Upper lobe of right lung (tissue), 1 donor: ENCODE data around the gene CAPN11. TPM values are rescaled to one million over a fixed set of nuclear protein-coding genes. Genes with fewer than 3 reads are reported as not detected.

Experiments used
- ATAC-seq: fragments of 200-7000 bp; cut with Tn5 transposase; one replicate; pipeline ENCODE4 v1.9.1; 2020; ENCODE audit warnings: mild to moderate bottlenecking, moderate library complexity
- DNase-seq: peaks from one replicate; pipeline ENCODE4 v3.0.0-alpha.2; 2020
- H3K27ac ChIP-seq: fragments of 200-600 bp; one replicate; pipeline ENCODE4 v1.8.0; 2022
- H3K27me3 ChIP-seq: fragments of 200-600 bp; one replicate; pipeline ENCODE4 v1.8.0; 2022; ENCODE audit warnings: mild to moderate bottlenecking
- H3K36me3 ChIP-seq: fragments of 200-600 bp; one replicate; pipeline ENCODE4 v1.8.0; 2022
- H3K4me1 ChIP-seq: fragments of 200-600 bp; one replicate; pipeline ENCODE4 v1.8.0; 2022
- H3K4me3 ChIP-seq: fragments of 200-600 bp; one replicate; pipeline ENCODE4 v1.8.0; 2022; ENCODE audit warnings: mild to moderate bottlenecking
- H3K9me3 ChIP-seq: fragments of 200-600 bp; one replicate; pipeline ENCODE4 v1.8.0; 2022
- intact Hi-C: fragments of 100-400 bp; cut with DNase I; formaldehyde crosslinking; loops from one replicate; pipeline ENCODE4 v1.11.0; 2022
- total RNA-seq: library from RNA; stranded (reverse); fragmentation: NEBNext Ultra II Directional; extraction: Animal tissue kit (Norgen Biotek cat#: 25700); gene quantifications from one replicate; pipeline ENCODE4 v1.2.1, GENCODE V29; 2021
- TF ChIP-seq, protein P1 (sequence below): fragments of 200-600 bp; IDR thresholded peaks from one replicate; pipeline ENCODE4 v1.8.0; 2022; ENCODE audit warnings: antibody characterized with exemption
- donor health status: DM: no; HTN: yes; CAD: no; lungs with severe emphysema.

Gene CAPN11
- total RNA-seq, 1 donor from 2014 or later, result 1.6 TPM

GRCh38 chr6:44201200-44201599 is 42.6 kb downstream of the CAPN11 start:
- Histone ChIP-seq H3K4me3 (no peak overlapping the region), H3K27me3 (no peaks in the 10 kb centered on the region), H3K4me1 (no peaks in the 10 kb centered on the region), H3K36me3 (no peaks in the 10 kb centered on the region), H3K9me3 (no peaks in the 10 kb centered on the region), H3K27ac (no peak overlapping the region)
- intact Hi-C loops, result no loop called here
- no peak for DNase-seq
- peak; percentile 24 for ATAC-seq
- TF ChIP-seq, protein P1, sequence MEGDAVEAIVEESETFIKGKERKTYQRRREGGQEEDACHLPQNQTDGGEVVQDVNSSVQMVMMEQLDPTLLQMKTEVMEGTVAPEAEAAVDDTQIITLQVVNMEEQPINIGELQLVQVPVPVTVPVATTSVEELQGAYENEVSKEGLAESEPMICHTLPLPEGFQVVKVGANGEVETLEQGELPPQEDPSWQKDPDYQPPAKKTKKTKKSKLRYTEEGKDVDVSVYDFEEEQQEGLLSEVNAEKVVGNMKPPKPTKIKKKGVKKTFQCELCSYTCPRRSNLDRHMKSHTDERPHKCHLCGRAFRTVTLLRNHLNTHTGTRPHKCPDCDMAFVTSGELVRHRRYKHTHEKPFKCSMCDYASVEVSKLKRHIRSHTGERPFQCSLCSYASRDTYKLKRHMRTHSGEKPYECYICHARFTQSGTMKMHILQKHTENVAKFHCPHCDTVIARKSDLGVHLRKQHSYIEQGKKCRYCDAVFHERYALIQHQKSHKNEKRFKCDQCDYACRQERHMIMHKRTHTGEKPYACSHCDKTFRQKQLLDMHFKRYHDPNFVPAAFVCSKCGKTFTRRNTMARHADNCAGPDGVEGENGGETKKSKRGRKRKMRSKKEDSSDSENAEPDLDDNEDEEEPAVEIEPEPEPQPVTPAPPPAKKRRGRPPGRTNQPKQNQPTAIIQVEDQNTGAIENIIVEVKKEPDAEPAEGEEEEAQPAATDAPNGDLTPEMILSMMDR, result no peak

- no peaks in the 10 kb centered on the region for H3K27me3 ChIP-seq
- DNase-seq (no peak), ATAC-seq (no peak)
- H3K27ac ChIP-seq, result no peak overlapping the region
- H3K9me3 ChIP-seq, result no peaks in the 10 kb centered on the region
- TF ChIP-seq, protein P1, result no peak
- no peaks in the 10 kb centered on the region for H3K4me1 ChIP-seq
- no peaks in the 10 kb centered on the region for H3K36me3 ChIP-seq
- intact Hi-C loops, result no loop called here
- no peak overlapping the region for H3K4me3 ChIP-seq
These were observed 43.2 kb downstream of the CAPN11 start for GRCh38 chr6:44201638-44202303.

DNA sequence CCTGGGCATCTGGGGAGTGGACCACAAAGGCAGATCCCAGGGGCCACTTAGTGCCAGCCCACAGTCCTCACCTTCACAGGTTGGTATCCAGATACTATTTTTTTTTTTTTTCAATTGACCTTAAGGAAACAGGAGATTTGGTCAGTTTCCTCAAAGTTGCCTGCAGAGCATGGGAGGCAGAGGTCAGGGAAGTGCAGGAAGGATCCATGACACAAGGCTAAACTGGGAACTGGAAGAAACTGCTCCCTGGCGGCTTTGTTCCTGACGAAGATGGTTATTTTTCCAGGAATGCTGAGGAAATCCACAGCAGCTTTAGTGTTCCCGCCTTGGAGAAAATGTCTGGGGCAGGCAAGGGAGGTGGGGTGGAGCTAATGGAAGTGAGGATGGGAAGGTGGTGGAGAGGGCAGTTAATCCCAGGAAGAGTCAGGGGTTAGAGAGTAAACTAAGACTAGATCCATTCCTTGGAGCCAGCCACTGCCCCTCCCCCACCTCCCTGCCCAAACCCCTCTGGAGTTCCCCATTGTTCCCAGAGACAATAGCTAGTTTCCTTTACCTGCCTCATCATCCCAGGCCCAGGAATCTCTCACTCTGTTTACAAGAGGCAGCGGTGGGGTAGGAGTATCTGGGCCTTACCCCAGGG is 43.8 kb downstream of the CAPN11 start:
- DNase-seq (no peak), ATAC-seq (no peak)
- TF ChIP-seq, protein P1, result no peak
- H3K4me1 ChIP-seq, result no peaks in the 10 kb centered on the region
- intact Hi-C loops, result no loop called here
- no peaks in the 10 kb centered on the region for H3K9me3 ChIP-seq
- H3K36me3 ChIP-seq, result no peaks in the 10 kb centered on the region
- no peak overlapping the region for H3K4me3 ChIP-seq
- H3K27me3 ChIP-seq, result no peaks in the 10 kb centered on the region
- H3K27ac ChIP-seq, result no peak overlapping the region

- Histone ChIP-seq H3K4me3 (no peak overlapping the region), H3K4me1 (no peaks in the 10 kb centered on the region), H3K9me3 (no peaks in the 10 kb centered on the region), H3K27ac (no peak overlapping the region), H3K27me3 (no peaks in the 10 kb centered on the region), H3K36me3 (no peaks in the 10 kb centered on the region)
- peak; percentile 15 for ATAC-seq
- TF ChIP-seq, protein P1, result no peak
- no peak for DNase-seq
- intact Hi-C loops, result no loop called here
These were observed 44.5 kb downstream of the CAPN11 start for GRCh38 chr6:44202972-44203750.

- Histone ChIP-seq H3K27ac (no peak overlapping the region), H3K4me3 (no peak overlapping the region), H3K36me3 (no peaks in the 10 kb centered on the region), H3K4me1 (no peaks in the 10 kb centered on the region), H3K27me3 (no peaks in the 10 kb centered on the region), H3K9me3 (no peaks in the 10 kb centered on the region)
- TF ChIP-seq, protein P1, result no peak
- intact Hi-C loops, result no loop called here
- ATAC-seq, result no peak
- DNase-seq, result no peak
These were observed 45.3 kb downstream of the CAPN11 start for GRCh38 chr6:44203955-44204354.
